ENCODE data around the gene C2orf92.
A peak's percentile ranks its signal among the peaks of the same experiment; 100 is the strongest.

C2orf92 gene

DNA sequence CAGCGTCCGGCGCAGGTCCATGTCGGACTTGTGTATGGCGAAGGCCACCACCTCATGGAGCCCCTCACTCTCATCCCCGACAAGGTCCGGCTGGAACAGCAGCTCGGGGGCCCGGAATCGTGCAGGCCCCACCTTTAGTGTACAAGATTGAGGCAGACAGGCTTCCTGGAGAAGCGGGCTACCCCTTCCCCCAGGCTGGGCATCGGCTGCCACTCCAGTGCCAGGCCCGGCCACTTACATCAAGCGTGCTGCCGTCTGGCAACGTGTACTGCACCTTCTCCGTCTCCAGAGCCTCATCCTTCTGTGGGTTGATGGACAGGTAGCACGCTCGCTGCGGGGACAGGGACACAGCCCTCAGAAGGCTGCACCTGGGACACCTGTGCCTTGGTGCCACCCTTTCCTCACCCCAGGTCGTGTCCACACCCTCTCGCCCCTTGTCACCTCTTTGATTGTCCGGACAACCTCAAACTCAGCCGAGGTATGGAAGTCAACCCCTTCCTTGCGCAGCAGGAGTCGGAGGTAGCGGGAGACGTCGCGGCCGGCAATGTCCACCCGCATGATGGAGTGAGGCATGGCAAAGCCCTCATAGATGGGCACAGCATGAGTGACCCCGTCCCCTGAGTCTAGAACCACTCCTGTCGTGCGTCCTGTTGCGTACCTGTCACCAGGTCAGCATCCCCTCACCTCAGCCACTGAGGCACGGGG, 11.4 kb upstream of the C2orf92 start:
- H3K4me3 ChIP-seq (ENCODE audit: low read depth, low read length), result no peak overlapping the region

DNA sequence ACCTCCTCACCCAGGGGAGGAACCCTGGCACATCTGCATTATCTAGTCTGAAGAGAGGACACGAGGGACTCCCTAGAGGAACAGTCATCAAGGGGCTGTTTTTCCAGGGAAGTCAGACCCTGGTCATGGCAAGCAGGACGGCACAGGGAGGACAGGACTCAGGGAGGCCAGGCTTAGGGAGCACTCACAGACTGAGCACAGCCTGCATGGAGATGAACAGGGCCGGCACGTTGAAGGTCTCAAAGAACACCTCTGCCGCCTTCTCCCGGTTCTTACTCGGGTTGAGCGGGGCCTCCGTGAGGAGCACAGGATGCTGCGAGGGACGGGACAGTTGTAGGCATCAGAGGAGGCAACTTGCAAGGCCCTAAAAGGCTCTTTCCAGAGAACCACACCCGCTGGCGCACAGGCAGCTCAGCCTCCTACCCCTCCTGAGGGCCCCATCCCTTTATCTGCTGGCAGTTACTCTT, 10.8 kb upstream of the C2orf92 start:
- TF ChIP-seq, protein P1, sequence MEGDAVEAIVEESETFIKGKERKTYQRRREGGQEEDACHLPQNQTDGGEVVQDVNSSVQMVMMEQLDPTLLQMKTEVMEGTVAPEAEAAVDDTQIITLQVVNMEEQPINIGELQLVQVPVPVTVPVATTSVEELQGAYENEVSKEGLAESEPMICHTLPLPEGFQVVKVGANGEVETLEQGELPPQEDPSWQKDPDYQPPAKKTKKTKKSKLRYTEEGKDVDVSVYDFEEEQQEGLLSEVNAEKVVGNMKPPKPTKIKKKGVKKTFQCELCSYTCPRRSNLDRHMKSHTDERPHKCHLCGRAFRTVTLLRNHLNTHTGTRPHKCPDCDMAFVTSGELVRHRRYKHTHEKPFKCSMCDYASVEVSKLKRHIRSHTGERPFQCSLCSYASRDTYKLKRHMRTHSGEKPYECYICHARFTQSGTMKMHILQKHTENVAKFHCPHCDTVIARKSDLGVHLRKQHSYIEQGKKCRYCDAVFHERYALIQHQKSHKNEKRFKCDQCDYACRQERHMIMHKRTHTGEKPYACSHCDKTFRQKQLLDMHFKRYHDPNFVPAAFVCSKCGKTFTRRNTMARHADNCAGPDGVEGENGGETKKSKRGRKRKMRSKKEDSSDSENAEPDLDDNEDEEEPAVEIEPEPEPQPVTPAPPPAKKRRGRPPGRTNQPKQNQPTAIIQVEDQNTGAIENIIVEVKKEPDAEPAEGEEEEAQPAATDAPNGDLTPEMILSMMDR (IDR thresholded peaks at IDR 0.05; ENCODE audit: low read depth, low read length), result no peak
- no peak overlapping the region for H3K4me3 ChIP-seq (ENCODE audit: low read depth, low read length)

More for the DNA sequence above, 11.4 kb upstream of the C2orf92 start:
- TF ChIP-seq, protein P1 (IDR thresholded peaks at IDR 0.05; ENCODE audit: low read depth, low read length), result no peak

DNA sequence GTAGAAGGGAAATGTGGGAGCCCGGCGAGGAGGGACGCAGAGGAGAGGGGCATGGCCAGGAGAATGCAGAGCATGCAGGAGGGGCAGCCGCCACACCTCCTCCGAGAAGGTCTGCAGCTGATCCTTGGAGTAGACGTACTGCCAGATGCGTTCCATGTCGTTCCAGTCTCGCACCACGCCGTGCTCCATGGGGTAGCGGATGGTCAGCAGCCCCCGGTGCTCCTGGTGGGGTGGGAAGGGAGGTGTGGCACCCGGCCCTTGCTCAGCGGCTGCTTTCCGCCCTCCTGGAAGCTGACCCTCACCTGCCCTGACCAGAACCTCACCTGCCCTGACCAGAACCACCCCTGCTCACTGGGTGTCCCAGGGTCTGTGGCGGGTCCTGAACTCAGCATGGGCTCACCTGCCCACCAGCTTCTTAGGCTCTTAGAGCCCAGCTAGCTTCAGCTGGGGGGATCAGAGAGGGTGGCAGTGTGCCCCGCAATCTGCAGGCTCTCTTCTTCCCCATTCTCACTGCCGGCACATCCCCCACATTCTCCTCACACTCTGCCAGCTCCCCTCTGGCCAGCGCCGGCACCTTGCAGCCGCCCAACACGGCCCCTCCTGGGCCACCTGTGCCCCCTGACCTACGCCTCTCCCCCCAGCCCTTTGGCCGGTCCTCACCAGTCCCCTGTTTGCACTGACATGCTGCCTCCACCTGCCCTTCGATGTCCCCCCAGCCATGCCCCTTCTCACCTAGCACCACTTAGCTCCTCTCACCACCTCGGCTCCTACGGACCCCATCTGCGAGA, 10.1 kb upstream of the C2orf92 start:
- TF ChIP-seq, protein P1 (IDR thresholded peaks at IDR 0.05; ENCODE audit: low read depth, low read length), result no peak
- H3K4me3 ChIP-seq (ENCODE audit: low read depth, low read length), result no peak overlapping the region

DNA sequence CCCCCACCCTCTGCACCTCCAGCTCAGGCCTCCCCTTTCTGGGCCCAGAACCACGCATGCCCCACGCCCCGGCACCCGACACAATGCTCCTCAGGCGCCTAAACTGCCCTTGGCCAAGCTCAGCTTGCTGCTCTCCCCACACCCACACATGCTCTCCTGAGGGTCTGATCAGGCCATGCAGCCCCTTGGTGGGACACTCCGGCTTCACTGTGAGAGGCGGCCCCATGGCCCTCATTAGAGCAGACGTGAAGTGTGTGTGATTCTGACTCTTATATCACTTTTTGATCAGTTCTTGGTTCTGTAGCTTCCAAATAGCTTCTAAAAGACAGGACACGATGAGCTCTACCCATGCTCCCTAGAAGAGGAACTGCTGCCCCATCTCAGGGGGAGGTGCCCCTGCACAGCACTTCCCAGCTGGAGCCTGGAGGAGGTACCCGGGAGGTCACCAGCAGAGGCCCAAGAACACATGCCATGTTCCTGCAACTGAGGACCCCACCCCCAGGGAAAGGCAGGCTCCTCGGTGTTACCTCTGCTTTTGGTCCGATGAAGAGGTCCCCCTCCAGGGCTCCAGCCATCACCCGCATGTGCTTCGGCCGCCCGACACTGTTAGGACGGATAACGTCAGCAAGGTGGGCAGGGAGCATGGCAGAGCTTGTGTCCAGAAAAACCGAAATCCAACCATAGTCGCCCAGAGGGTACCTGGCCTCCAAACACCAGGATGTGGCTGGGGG, 9.3 kb upstream of the C2orf92 start:
- H3K4me3 ChIP-seq (ENCODE audit: low read depth, low read length), result no peak overlapping the region
- TF ChIP-seq, protein P1 (IDR thresholded peaks at IDR 0.05; ENCODE audit: low read depth, low read length), result no peak

DNA sequence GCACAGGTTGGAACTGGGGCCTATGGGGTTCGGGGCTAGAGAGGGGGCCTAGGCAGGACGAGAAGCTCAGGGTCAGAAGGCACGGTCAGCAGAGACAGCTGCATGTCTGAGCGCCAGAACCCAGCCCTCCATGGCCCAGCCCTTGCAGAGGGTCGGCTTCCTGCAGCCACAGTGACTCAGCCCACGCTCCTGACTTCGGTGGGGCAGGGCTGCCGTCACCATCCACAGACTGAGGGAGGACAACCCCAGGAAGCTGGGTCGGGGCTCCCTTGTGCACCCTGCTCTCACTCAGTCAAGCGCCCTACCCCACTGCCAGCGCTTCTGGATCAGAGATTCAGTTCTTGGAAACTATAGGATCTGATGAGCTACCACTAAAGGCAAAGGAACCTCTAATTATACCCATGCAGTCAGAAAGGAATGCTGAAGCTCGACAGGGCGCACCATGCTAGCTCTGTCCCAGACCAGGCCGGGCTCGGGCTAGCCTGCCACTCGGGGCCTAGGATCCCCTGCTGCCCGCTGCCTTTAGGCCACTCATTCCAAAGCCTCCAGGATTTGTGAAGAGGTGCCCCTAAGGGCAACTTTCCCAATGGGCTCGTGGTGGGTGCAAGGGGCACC, 8.6 kb upstream of the C2orf92 start:
- H3K4me3 ChIP-seq (ENCODE audit: low read depth, low read length), result no peak overlapping the region
- TF ChIP-seq, protein P1 (IDR thresholded peaks at IDR 0.05; ENCODE audit: low read depth, low read length), result no peak

DNA sequence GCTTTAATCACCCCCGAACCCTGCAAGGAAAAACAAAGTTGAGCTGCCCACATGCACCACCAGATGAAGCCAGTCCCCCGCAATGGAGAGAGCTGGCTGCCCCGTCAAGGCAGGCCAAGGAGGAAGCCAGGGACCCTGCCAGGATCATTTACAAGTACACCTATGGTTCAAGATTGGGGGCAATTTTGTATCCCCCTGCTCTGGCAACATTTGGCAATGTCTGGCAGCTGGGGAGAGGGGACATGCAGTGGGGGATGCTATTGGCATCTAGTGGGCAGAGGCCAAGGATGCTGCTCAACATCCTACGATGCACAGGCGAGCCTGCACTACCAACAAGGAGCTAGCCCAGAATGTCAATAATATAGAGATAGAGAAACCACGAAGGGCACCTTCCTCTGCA, 7.6 kb upstream of the C2orf92 start:
- peak overlapping the region; percentile 81 for H3K4me3 ChIP-seq (ENCODE audit: low read depth, low read length)
- TF ChIP-seq, protein P1 (IDR thresholded peaks at IDR 0.05; ENCODE audit: low read depth, low read length), result no peak

All from WI38 (cell line).